HL-60/S4 treated with phorbol 12-myristate 13-acetate at 8.2 ng/mL for 4 days and 3 days (cell line): ENCODE results near the gene PRDM5.

ENCODE experiments used
- in situ Hi-C: fragments of 300-500 bp; cut with MboI; formaldehyde crosslinking; loops from 2 replicates; pipeline ENCODE4 v1.15.0; 2022; ENCODE audit warnings: low sequenced_read_pairs

Gene PRDM5

GRCh38 chr4:120718979-120719566 lies 203.5 kb downstream of the PRDM5 start:
- in situ Hi-C loops = no loop called here

GRCh38 chr4:120716346-120716745 lies 206.2 kb downstream of the PRDM5 start:
- in situ Hi-C loops = no loop called here

GRCh38 chr4:120714417-120715010 lies 208.0 kb downstream of the PRDM5 start:
- in situ Hi-C loops = no loop called here

GRCh38 chr4:120709991-120710390 lies 212.5 kb downstream of the PRDM5 start:
- in situ Hi-C loops = no loop called here

GRCh38 chr4:120704538-120704937 lies 218.0 kb downstream of the PRDM5 start:
- in situ Hi-C loops = no loop called here

GRCh38 chr4:120703908-120704307 lies 218.6 kb downstream of the PRDM5 start:
- in situ Hi-C loops = no loop called here

- in situ Hi-C loops = no loop called here
Measured at GRCh38 chr4:120699354-120699753, 223.2 kb downstream of the PRDM5 start.

- in situ Hi-C loops = no loop called here
Measured at GRCh38 chr4:120694973-120695372, 227.6 kb downstream of the PRDM5 start.

GRCh38 chr4:120693816-120694215 lies 228.7 kb downstream of the PRDM5 start:
- in situ Hi-C loops = no loop called here

GRCh38 chr4:120692964-120693363 lies 229.6 kb downstream of the PRDM5 start:
- in situ Hi-C loops = no loop called here

- in situ Hi-C loops = no loop called here
Measured at GRCh38 chr4:120691536-120691935, 231.0 kb downstream of the PRDM5 start.

GRCh38 chr4:120691106-120691505 lies 231.4 kb downstream of the PRDM5 start:
- in situ Hi-C loops = no loop called here

GRCh38 chr4:120688791-120689190 lies 233.7 kb downstream of the PRDM5 start:
- in situ Hi-C loops = no loop called here

- in situ Hi-C loops = no loop called here
Measured at GRCh38 chr4:120685756-120686278, 236.7 kb downstream of the PRDM5 start.

GRCh38 chr4:120683897-120684540 lies 238.5 kb downstream of the PRDM5 start:
- in situ Hi-C loops = no loop called here

GRCh38 chr4:120682981-120683380 lies 239.5 kb downstream of the PRDM5 start:
- in situ Hi-C loops = no loop called here

GRCh38 chr4:120680647-120681228 lies 241.8 kb downstream of the PRDM5 start:
- in situ Hi-C loops = no loop called here

GRCh38 chr4:120673696-120674095 lies 248.8 kb downstream of the PRDM5 start:
- in situ Hi-C loops = no loop called here

GRCh38 chr4:120672558-120673147 lies 249.9 kb downstream of the PRDM5 start:
- in situ Hi-C loops = no loop called here

- in situ Hi-C loops = no loop called here
Measured at GRCh38 chr4:120672076-120672475, 250.4 kb downstream of the PRDM5 start.

- in situ Hi-C loops = no loop called here
Measured at GRCh38 chr4:120671538-120671937, 251.0 kb downstream of the PRDM5 start.
